HFF-Myc (cell line): ENCODE measurements around the gene MCEMP1.

Source experiments
- DNase-seq: peaks from one replicate; pipeline ENCODE4 v3.0.0-alpha.2; 2011; ENCODE audit warnings: low read depth; ENCODE audit errors: extremely low read depth
- H3K4me3 ChIP-seq: replicated peaks from 2 replicates; pipeline ENCODE4 v1.5.1; 2011; ENCODE audit warnings: low read depth, mild to moderate bottlenecking, control low read depth, low read length
- CTCF ChIP-seq: IDR thresholded peaks from 2 replicates; pipeline ENCODE4 v1.5.1; 2012; ENCODE audit warnings: mild to moderate bottlenecking, low read depth, low read length, control low read depth; ENCODE audit errors: missing control alignments

MCEMP1 gene

GRCh38 chr19:7633698-7634097 lies 43.2 kb upstream of the MCEMP1 start, which contains the start of gene PCP2:
Gene PCP2 (minus strand): TSS chr19:7633719. CDS start chr19:7633457, 262 bp downstream.
- H3K4me3 ChIP-seq, result no peak within 1 kb of the TSS
- no peak for TF ChIP-seq CTCF
- no peak for DNase-seq

- no peak overlapping the region for H3K4me3 ChIP-seq
- no peak for TF ChIP-seq CTCF
- DNase-seq, result no peak
Measured at GRCh38 chr19:7635670-7636069, 41.2 kb upstream of the MCEMP1 start.

GRCh38 chr19:7636317-7636690 lies 40.6 kb upstream of the MCEMP1 start:
- no peak for TF ChIP-seq CTCF
- no peak for DNase-seq
- peak overlapping the region; percentile 36; the same call in 1 of the 2 replicates for H3K4me3 ChIP-seq

GRCh38 chr19:7636691-7637373 lies 40.1 kb upstream of the MCEMP1 start, which contains the start of gene STXBP2:
Gene STXBP2 (plus strand): TSS chr19:7637110. CDS start chr19:7637150, 40 bp downstream.
- DNase-seq, result no peak
- no peak for TF ChIP-seq CTCF
- peak within 1 kb of the TSS; percentile 36 for H3K4me3 ChIP-seq

- H3K4me3 ChIP-seq, result peak overlapping the region; percentile 36
- DNase-seq, result no peak
- TF ChIP-seq CTCF, result no peak
Measured at GRCh38 chr19:7637374-7638256, 39.3 kb upstream of the MCEMP1 start.

DNA sequence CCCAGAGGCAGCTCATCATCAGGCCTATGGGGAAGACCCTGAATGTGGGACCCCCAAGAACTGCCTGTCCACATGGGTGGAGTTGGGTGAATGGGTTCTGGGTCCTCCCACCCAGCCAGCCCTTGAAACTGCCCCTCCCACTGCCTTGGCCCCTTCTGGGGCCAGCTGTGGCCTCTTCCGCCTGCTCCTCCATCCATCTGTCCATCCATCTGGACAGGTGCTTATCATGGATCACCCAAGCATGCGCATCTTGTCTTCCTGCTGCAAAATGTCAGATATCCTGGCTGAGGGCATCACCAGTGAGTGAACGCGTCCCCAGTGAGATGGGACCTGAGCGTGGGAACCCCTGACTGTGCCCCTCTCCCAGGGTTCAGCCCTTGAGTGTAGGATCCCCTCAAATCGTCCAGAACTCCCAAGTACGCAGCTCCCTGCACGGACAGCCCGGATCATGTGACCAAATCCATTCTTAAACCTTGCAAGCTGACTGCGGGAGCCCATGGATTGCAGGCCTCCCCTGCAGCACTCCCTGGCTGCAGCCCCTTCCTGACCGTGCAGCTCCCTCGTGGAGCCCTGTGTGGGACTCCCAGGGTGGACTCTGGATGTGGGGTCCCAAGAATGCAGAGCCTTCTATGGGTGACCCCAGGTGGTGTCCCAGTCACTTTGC lies 38.0 kb upstream of the MCEMP1 start:
- H3K4me3 ChIP-seq, result no peak overlapping the region
- DNase-seq, result no peak
- no peak for TF ChIP-seq CTCF
